Subcutaneous abdominal adipose tissue (tissue), 5 donors: ENCODE data around the gene PEX11G.

Experiments used
- H3K27ac ChIP-seq: one replicate; pipeline ENCODE4 v1.7.0; 2013; ENCODE audit warnings: low read depth, mild to moderate bottlenecking, inconsistent platforms, low read length, moderate library complexity
- H3K27me3 ChIP-seq, 5 donors: one replicate each; pipeline ENCODE4 v1.7.0; 2013; ENCODE audit warnings: low read length in 5 of 5, inconsistent platforms in 1 of 5; ENCODE audit not compliant: control insufficient read depth in 5 of 5, insufficient read depth in 4 of 5
- H3K36me3 ChIP-seq, 5 donors: one replicate each; pipeline ENCODE4 v1.7.0; 2013; ENCODE audit warnings: low read length in 5 of 5; ENCODE audit not compliant: control insufficient read depth in 5 of 5, insufficient read depth in 5 of 5
- H3K4me1 ChIP-seq, 5 donors: one replicate each; pipeline ENCODE4 v1.7.0; 2013; ENCODE audit warnings: low read length in 5 of 5, mild to moderate bottlenecking in 3 of 5, moderate library complexity in 1 of 5; ENCODE audit not compliant: control insufficient read depth in 5 of 5, insufficient read depth in 5 of 5
- H3K4me3 ChIP-seq, 5 donors: one replicate each; pipeline ENCODE4 v1.7.0; 2013; ENCODE audit warnings: low read length in 5 of 5, low read depth in 1 of 5
- H3K9ac ChIP-seq, 5 donors: one replicate each; pipeline ENCODE4 v1.7.0; 2013; ENCODE audit warnings: low read length in 5 of 5, mild to moderate bottlenecking in 4 of 5, moderate library complexity in 3 of 5
- H3K9me3 ChIP-seq, 5 donors: one replicate each; pipeline ENCODE4 v1.7.0; 2013; ENCODE audit warnings: low read length in 5 of 5; ENCODE audit not compliant: control insufficient read depth in 5 of 5
- donor health status: healthy.
- donor health status: healthy.
- donor health status: healthy.
- donor health status: healthy.
- donor health status: healthy.

PEX11G gene

GRCh38 chr19:7528522-7529245 lies 39.8 kb upstream of the PEX11G start:
- Histone ChIP-seq H3K9ac (no peak overlapping the region), H3K27me3 (no peaks in the 10 kb centered on the region), H3K9me3 (no peaks in the 10 kb centered on the region), H3K4me3 (no peak overlapping the region), H3K4me1 (peaks cover 1 to 46% (median 22%) of the 10 kb centered on the region in 5 donors), H3K27ac (no peak overlapping the region), H3K36me3 (peaks cover 0 to 77% (median 60%) of the 10 kb centered on the region in 5 donors)

GRCh38 chr19:7528192-7528519 lies 39.3 kb upstream of the PEX11G start:
- H3K27me3 ChIP-seq, result no peaks in the 10 kb centered on the region
- no peak overlapping the region for H3K9ac ChIP-seq
- H3K4me3 ChIP-seq, result no peak overlapping the region

GRCh38 chr19:7527516-7528191 lies 38.8 kb upstream of the PEX11G start:
- H3K36me3 ChIP-seq, result peaks cover 0 to 74% (median 59%) of the 10 kb centered on the region in 5 donors
- no peaks in the 10 kb centered on the region for H3K27me3 ChIP-seq
- peaks cover 1 to 48% (median 25%) of the 10 kb centered on the region in 5 donors for H3K4me1 ChIP-seq
- no peak overlapping the region for H3K27ac ChIP-seq
- H3K9ac ChIP-seq, result no peak overlapping the region
- no peak overlapping the region for H3K4me3 ChIP-seq
- no peaks in the 10 kb centered on the region for H3K9me3 ChIP-seq

More at GRCh38 chr19:7528192-7528519, 39.3 kb upstream of the PEX11G start:
- peaks cover 0 to 77% (median 60%) of the 10 kb centered on the region in 5 donors for H3K36me3 ChIP-seq
- peaks cover 1 to 46% (median 22%) of the 10 kb centered on the region in 5 donors for H3K4me1 ChIP-seq
- H3K27ac ChIP-seq, result no peak overlapping the region
- H3K9me3 ChIP-seq, result no peaks in the 10 kb centered on the region

- H3K9ac ChIP-seq, result no peak overlapping the region
- no peak overlapping the region for H3K27ac ChIP-seq
- H3K4me1 ChIP-seq, result peaks cover 1 to 59% (median 34%) of the 10 kb centered on the region in 5 donors
- H3K9me3 ChIP-seq, result no peaks in the 10 kb centered on the region
- H3K27me3 ChIP-seq, result no peaks in the 10 kb centered on the region
- H3K4me3 ChIP-seq, result no peak overlapping the region
- peaks cover 0 to 68% (median 54%) of the 10 kb centered on the region in 5 donors for H3K36me3 ChIP-seq
These were observed 37.5 kb upstream of the PEX11G start for GRCh38 chr19:7526059-7526929.

GRCh38 chr19:7524992-7525739 lies 36.3 kb upstream of the PEX11G start:
- H3K9me3 ChIP-seq, result no peaks in the 10 kb centered on the region
- H3K27ac ChIP-seq, result no peak overlapping the region
- H3K9ac ChIP-seq, result no peak overlapping the region
- H3K4me1 ChIP-seq, result peaks cover 1 to 67% (median 40%) of the 10 kb centered on the region in 5 donors
- no peaks in the 10 kb centered on the region for H3K27me3 ChIP-seq
- H3K36me3 ChIP-seq, result peaks cover 0 to 58% (median 47%) of the 10 kb centered on the region in 5 donors
- H3K4me3 ChIP-seq, result no peak overlapping the region

- H3K27me3 ChIP-seq, result no peaks in the 10 kb centered on the region
- H3K9me3 ChIP-seq, result no peaks in the 10 kb centered on the region
- peaks cover 1 to 67% (median 40%) of the 10 kb centered on the region in 5 donors for H3K4me1 ChIP-seq
- H3K27ac ChIP-seq, result no peak overlapping the region
- H3K4me3 ChIP-seq, result no peak overlapping the region
- peaks cover 0 to 58% (median 47%) of the 10 kb centered on the region in 5 donors for H3K36me3 ChIP-seq
- H3K9ac ChIP-seq, result no peak overlapping the region
These were observed 35.7 kb upstream of the PEX11G start for GRCh38 chr19:7524523-7524922.

GRCh38 chr19:7522923-7523667 lies 34.3 kb upstream of the PEX11G start:
- H3K27me3 ChIP-seq, result no peaks in the 10 kb centered on the region
- H3K36me3 ChIP-seq, result peaks cover 0 to 49% (median 33%) of the 10 kb centered on the region in 5 donors
- H3K4me3 ChIP-seq, result peak overlapping the region; percentile 75 to 87 (median 79)
- H3K4me1 ChIP-seq, result peaks cover 1 to 63% (median 39%) of the 10 kb centered on the region in 5 donors
- peak overlapping the region; percentile 26 to 90 (median 84) for H3K9ac ChIP-seq
- peak overlapping the region; percentile 65 for H3K27ac ChIP-seq
- no peaks in the 10 kb centered on the region for H3K9me3 ChIP-seq

GRCh38 chr19:7522072-7522922 lies 33.5 kb upstream of the PEX11G start, which contains the start of gene MCOLN1:
MCOLN1 (plus strand) TSS chr19:7522624; CDS start chr19:7522751, 127 bp downstream.
- Histone ChIP-seq H3K4me1 (peaks cover 1 to 57% (median 38%) of the 10 kb centered on the region in 5 donors), H3K9me3 (no peaks in the 10 kb centered on the region), H3K4me3 (peak within 1 kb of the TSS; percentile 75 to 87 (median 79)), H3K36me3 (peaks cover 0 to 41% (median 26%) of the 10 kb centered on the region in 5 donors), H3K27ac (peak within 1 kb of the TSS; percentile 65), H3K27me3 (no peaks in the 10 kb centered on the region), H3K9ac (peak within 1 kb of the TSS; percentile 26 to 90 (median 84))
